H1 (cell line): Measurements from ENCODE around the gene LAS1L. TPM values are rescaled to one million over a fixed set of nuclear protein-coding genes. Genes with fewer than 3 reads are reported as not detected.

Source experiments
- CTCF ChIA-PET: fragments of 300-600 bp; sonication (Branson Sonifier 250); formaldehyde crosslinking; loops from one replicate; lab custom pipeline; 2021; ENCODE audit not compliant: partially characterized antibody; lab: Charles Lee
- POLR2A ChIA-PET: fragments of 300-600 bp; sonication (Branson Sonifier 250); formaldehyde crosslinking; loops from one replicate; lab custom pipeline; 2021; ENCODE audit warnings: inconsistent platforms; ENCODE audit not compliant: partially characterized antibody; lab: Charles Lee
- DNase-seq, 2 experiments: peaks; one replicate each; pipeline versions ENCODE4 v3.0.0 to v3.0.0-alpha.2; 2010 to 2022; ENCODE audit warnings: low spot score in 2 of 2, low read depth in 1 of 2, mixed read lengths in 1 of 2
- FAIRE-seq: peaks from 2 replicates; lab custom pipeline; 2011; peaks lifted over from hg19 to GRCh38; lab: Jason Lieb, UNC
- H2AFZ ChIP-seq: 2 replicates; pipeline ENCODE4 v1.8.1; 2012; ENCODE audit warnings: low read length, inconsistent platforms
- H2AK5ac ChIP-seq: 2 replicates; pipeline ENCODE4 v1.6.1; 2013; ENCODE audit warnings: low read depth, low read length
- H2BK120ac ChIP-seq: replicated peaks from 2 replicates; pipeline ENCODE3; 2013; ENCODE audit warnings: low read depth, low read length, inconsistent platforms
- H2BK12ac ChIP-seq: 2 replicates; pipeline ENCODE4 v1.6.1; 2013; ENCODE audit warnings: low read depth, low read length
- H2BK15ac ChIP-seq: 2 replicates; pipeline ENCODE4 v1.6.1; 2013; ENCODE audit warnings: low read length
- H2BK20ac ChIP-seq: 2 replicates; pipeline ENCODE4 v1.6.1; 2013; ENCODE audit warnings: low read length
- H2BK5ac ChIP-seq: 2 replicates; pipeline ENCODE4 v1.6.1; 2013; ENCODE audit warnings: low read depth, low read length
- H3K14ac ChIP-seq: 2 replicates; pipeline ENCODE4 v1.6.1; 2013; ENCODE audit warnings: inconsistent platforms; ENCODE audit not compliant: insufficient read length
- H3K18ac ChIP-seq: 2 replicates; pipeline ENCODE4 v1.6.1; 2013; ENCODE audit warnings: low read length; ENCODE audit errors: extremely low read depth
- H3K23ac ChIP-seq: 2 replicates; pipeline ENCODE4 v1.6.1; 2013; ENCODE audit warnings: inconsistent platforms; ENCODE audit not compliant: insufficient read length
- H3K23me2 ChIP-seq: 2 replicates; pipeline ENCODE4 v1.6.1; 2013; ENCODE audit warnings: low read depth, low read length
- H3K27ac ChIP-seq: 2 replicates; pipeline ENCODE4 v1.6.1; 2011; ENCODE audit warnings: low read depth, low read length, inconsistent platforms
- H3K27me3 ChIP-seq, 4 experiments: replicated peaks in 1 of 4; 1 replicate in 1 of 4; 2 replicates in 3 of 4; pipeline versions ENCODE4 v1.6.1 to v1.8.1; 2011 to 2013; ENCODE audit warnings: low read length in 3 of 4, mild to moderate bottlenecking in 3 of 4, inconsistent platforms in 2 of 4, mixed read lengths in 2 of 4, moderate library complexity in 1 of 4; ENCODE audit not compliant: control insufficient read depth in 3 of 4, insufficient read depth in 3 of 4; ENCODE audit errors: extremely low read depth in 1 of 4
- H3K36me3 ChIP-seq, 4 experiments: 2 replicates each; pipeline versions ENCODE4 v1.6.1 to v1.8.1; 2011 to 2013; ENCODE audit warnings: mild to moderate bottlenecking in 4 of 4, low read length in 3 of 4, moderate library complexity in 2 of 4, control low read depth in 1 of 4, inconsistent platforms in 1 of 4; ENCODE audit not compliant: insufficient read depth in 4 of 4, control insufficient read depth in 2 of 4
- H3K4ac ChIP-seq: replicated peaks from 2 replicates; pipeline ENCODE3; 2013; ENCODE audit warnings: low read length, low read depth, mixed read lengths, inconsistent platforms; ENCODE audit not compliant: insufficient read length
- H3K4me1 ChIP-seq, 4 experiments: replicated peaks in 1 of 4; 1 replicate in 1 of 4; 2 replicates in 3 of 4; pipeline versions ENCODE4 v1.6.1 to v1.8.1; 2011 to 2013; ENCODE audit warnings: low read length in 3 of 4, inconsistent platforms in 2 of 4, mixed read lengths in 1 of 4; ENCODE audit not compliant: insufficient read depth in 4 of 4, control insufficient read depth in 3 of 4
- H3K4me2 ChIP-seq, 2 experiments: 2 replicates each; pipeline versions ENCODE4 v1.6.1 to v1.8.1; 2011 to 2013; ENCODE audit warnings: low read depth in 2 of 2, low read length in 2 of 2, control low read depth in 1 of 2, inconsistent platforms in 1 of 2, mild to moderate bottlenecking in 1 of 2; ENCODE audit not compliant: insufficient read depth in 1 of 2
- H3K4me3 ChIP-seq, 4 experiments: fragments of 200-600, 300-600 bp in 1 of 4; sonication (generic), shearing (Covaris generic), sonication (Bioruptor Twin) in 1 of 4; 2 replicates each; pipeline versions ENCODE4 v1.5.1 to v1.8.1; 2011 to 2016; ENCODE audit warnings: low read length in 4 of 4, low read depth in 3 of 4, control low read depth in 2 of 4, inconsistent platforms in 2 of 4, mild to moderate bottlenecking in 2 of 4, mixed read lengths in 1 of 4, moderate library complexity in 1 of 4; ENCODE audit not compliant: insufficient read depth in 2 of 4; ENCODE audit errors: extremely low read depth in 1 of 4
- H3K56ac ChIP-seq: replicated peaks from 2 replicates; pipeline ENCODE3; 2013; ENCODE audit warnings: low read depth, mild to moderate bottlenecking, mixed read lengths, low read length, inconsistent platforms; ENCODE audit not compliant: insufficient read length
- H3K79me1 ChIP-seq: 2 replicates; pipeline ENCODE4 v1.6.1; 2013; ENCODE audit warnings: low read depth, low read length, control low read depth
- H3K79me2 ChIP-seq, 2 experiments: 2 replicates each; pipeline versions ENCODE4 v1.6.1 to v1.8.1; 2012 to 2013; ENCODE audit warnings: low read length in 2 of 2, mild to moderate bottlenecking in 2 of 2, inconsistent platforms in 1 of 2; ENCODE audit not compliant: insufficient read depth in 2 of 2, control insufficient read depth in 1 of 2
- H3K9ac ChIP-seq, 4 experiments: replicated peaks in 1 of 4; 1 replicate in 1 of 4; 2 replicates in 3 of 4; pipeline versions ENCODE4 v1.6.1 to v1.8.1; 2011 to 2013; ENCODE audit warnings: low read depth in 3 of 4, low read length in 3 of 4, control low read depth in 2 of 4, mild to moderate bottlenecking in 2 of 4, moderate library complexity in 2 of 4, inconsistent platforms in 1 of 4; ENCODE audit errors: extremely low read depth in 1 of 4
- H3K9me3 ChIP-seq, 2 experiments: 2 replicates each; pipeline versions ENCODE4 v1.6.1 to v1.8.1; 2012 to 2013; ENCODE audit warnings: mild to moderate bottlenecking in 2 of 2, moderate library complexity in 2 of 2, control low read depth in 1 of 2, inconsistent platforms in 1 of 2, low read depth in 1 of 2, low read length in 1 of 2, mixed read lengths in 1 of 2; ENCODE audit not compliant: insufficient read depth in 2 of 2
- H4K20me1 ChIP-seq, 2 experiments: replicated peaks in 1 of 2; 2 replicates each; pipeline versions ENCODE3 to v1.8.1; 2011 to 2013; ENCODE audit warnings: inconsistent platforms in 2 of 2, low read length in 2 of 2, mild to moderate bottlenecking in 1 of 2; ENCODE audit not compliant: insufficient read depth in 2 of 2, control insufficient read depth in 1 of 2
- H4K5ac ChIP-seq: 2 replicates; pipeline ENCODE4 v1.6.1; 2013; ENCODE audit warnings: low read length, low read depth, mixed read lengths, inconsistent platforms; ENCODE audit not compliant: insufficient read length
- H4K8ac ChIP-seq: 2 replicates; pipeline ENCODE4 v1.8.0; 2013; ENCODE audit warnings: mild to moderate bottlenecking, moderate library complexity, low read length, inconsistent platforms; ENCODE audit not compliant: insufficient read depth; ENCODE audit errors: extremely low read depth
- H4K91ac ChIP-seq: replicated peaks from 2 replicates; pipeline ENCODE3; 2013; ENCODE audit warnings: low read length, mixed read lengths, inconsistent platforms; ENCODE audit not compliant: insufficient read length
- ASH2L ChIP-seq: fragments of 200-600, 300-600 bp; sonication (generic); IDR thresholded peaks from one replicate; pipeline ENCODE4 v1.7.1; 2017; ENCODE audit warnings: low read length
- BCL11A ChIP-seq, 2 experiments: IDR thresholded peaks; one replicate each; pipeline ENCODE4 v1.6.1; 2011; ENCODE audit warnings: low read depth in 2 of 2, low read length in 2 of 2, mild to moderate bottlenecking in 2 of 2
- EGR1 ChIP-seq: IDR thresholded peaks from 2 replicates; pipeline ENCODE4 v1.6.1; 2011; ENCODE audit warnings: low read depth, low read length, borderline replicate concordance
- NRF1 ChIP-seq: IDR thresholded peaks from 2 replicates; pipeline ENCODE4 v1.6.1; 2011; ENCODE audit warnings: mild to moderate bottlenecking, low read depth, low read length, improper control_type of control experiment
- POLR2A ChIP-seq, 2 experiments: IDR thresholded peaks; 1 replicate in 1 of 2; 2 replicates in 1 of 2; pipeline ENCODE4 v1.6.1; 2011; ENCODE audit warnings: low read depth in 2 of 2, low read length in 2 of 2, mild to moderate bottlenecking in 2 of 2; ENCODE audit errors: control extremely low read depth in 1 of 2
- USF2 ChIP-seq: IDR thresholded peaks from 2 replicates; pipeline ENCODE4 v1.6.1; 2011; ENCODE audit warnings: low read length, improper control_type of control experiment
- YY1 ChIP-seq: IDR thresholded peaks from 2 replicates; pipeline ENCODE4 v1.6.1; 2011; ENCODE audit warnings: low read depth, mild to moderate bottlenecking, low read length
- WGBS, 2 experiments: shearing (Covaris generic) in 1 of 2; methylation state at CpG; one replicate each; pipeline versions ENCODE4 v1.1.6 to v1.1.7; 2013 to 2015; ENCODE audit warnings: low lambda C conversion rate in 2 of 2, mixed read lengths in 2 of 2, inconsistent platforms in 1 of 2, low coverage in 1 of 2, missing lambda C conversion rate in 1 of 2; ENCODE audit not compliant: insufficient replicate concordance in 2 of 2, insufficient coverage in 1 of 2, insufficient read length in 1 of 2; ENCODE audit errors: extremely low coverage in 1 of 2, missing lambda C conversion rate in 1 of 2; 5-methylcytosine and 5-hydroxymethylcytosine counted together
- polyA plus RNA-seq, 7 experiments: library from polyadenylated mRNA; depleted of rRNA in 3 of 7; stranded (reverse) in 5 of 7; unstranded in 2 of 7; fragments of >200 nt in 5 of 7; fragments of 200-250 nt in 2 of 7; gene quantifications; 1 replicate in 5 of 7; 2 replicates in 1 of 7; 4 replicates in 1 of 7; pipeline versions ENCODE4 v1.2.1 to v1.2.3, GENCODE V29; 2011 to 2013; ENCODE audit warnings: missing spikeins in 2 of 7, mixed read lengths in 2 of 7
- total RNA-seq: library from RNA; stranded (reverse); fragmentation: NEBNext Ultra II Directional; extraction: Animal tissue kit (Norgen Biotek cat#: 25700); gene quantifications from 2 replicates; pipeline ENCODE4 v1.2.1, GENCODE V29; 2021

LAS1L gene
- total and polyA plus RNA-seq, 2 of the 8 experiments (the other 6 are each of a cell fraction or from before 2014, with no cell fraction given) = 39.5 to 65.0 TPM

DNA sequence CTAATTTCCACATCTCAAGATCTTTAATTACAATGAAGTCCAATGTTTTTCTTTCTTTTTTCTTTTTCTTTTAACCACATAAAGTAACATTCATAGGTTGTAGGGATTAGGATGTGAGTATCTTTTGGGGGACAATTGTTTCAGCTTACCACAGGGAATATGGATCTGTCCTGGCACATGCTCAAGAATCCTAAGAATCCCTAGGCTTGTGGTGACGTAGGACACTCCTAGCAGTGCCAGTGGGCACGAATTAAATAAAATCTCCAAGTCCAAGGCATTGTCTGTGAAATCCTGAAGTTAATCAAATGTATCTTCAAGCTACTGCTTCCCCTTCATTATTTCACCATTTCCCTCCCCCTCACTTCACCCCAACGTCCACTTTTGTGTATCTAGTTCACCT lies 2.6 kb upstream of the LAS1L start:
- Histone ChIP-seq H2BK5ac (no peak overlapping the region), H2BK20ac (no peak overlapping the region), H2BK120ac (no peak overlapping the region), H3K27ac (no peak overlapping the region), H4K91ac (no peak overlapping the region), H2AK5ac (no peak overlapping the region), H3K9me3 (no peaks in the 10 kb centered on the region), H3K27me3 (no peaks in the 10 kb centered on the region), H3K18ac (no peak overlapping the region), H3K36me3 (peaks cover 0 to 2% (median under 1%) of the 10 kb centered on the region in 4 experiments; a peak in 2 of 8 replicates), H2BK12ac (no peak overlapping the region), H2BK15ac (no peak overlapping the region), H4K20me1 (peaks cover 2 to 3% of the 10 kb centered on the region in 2 experiments), H3K79me2 (peaks cover 12 to 23% of the 10 kb centered on the region in 2 experiments), H3K4me2 (no peak overlapping the region), H3K4ac (no peak overlapping the region), H3K4me3 (no peak overlapping the region), H3K23ac (no peak overlapping the region), H2AFZ (no peak overlapping the region), H4K5ac (no peak overlapping the region), H3K23me2 (peaks cover 4% of the 10 kb centered on the region; the same call in 1 of the 2 replicates), H3K4me1 (peaks cover 0 to 7% (median 0%) of the 10 kb centered on the region in 4 experiments; a peak in 3 of 7 replicates), H3K79me1 (peaks cover 2% of the 10 kb centered on the region; the same call in 1 of the 2 replicates), H3K14ac (no peak overlapping the region), H3K9ac (no peak overlapping the region), H3K56ac (no peak overlapping the region), H4K8ac (no peak overlapping the region)
- FAIRE-seq = no peak
- 87% methylated on average over 3 of the region's 3 CpGs; no CpG with 5 or more reads in 1 of the 2 experiments for WGBS, 2 experiments
- DNase-seq = no peak
- CTCF ChIA-PET = no interaction called here
- POLR2A ChIA-PET = no interaction called here
- TF ChIP-seq EGR1 = no peak
- TF ChIP-seq USF2 = no peak
- TF ChIP-seq POLR2A (IDR thresholded peaks at IDR 0.05; ENCODE audit: control extremely low read depth in 1 of 2, low read depth in 2 of 2, low read length in 2 of 2) = no peak
- no peak for TF ChIP-seq BCL11A (IDR thresholded peaks at IDR 0.05; ENCODE audit: low read depth in 2 of 2, low read length in 2 of 2)
- TF ChIP-seq NRF1 = no peak
- TF ChIP-seq ASH2L = no peak
- TF ChIP-seq YY1 = no peak
